Tibial nerve (tissue), 4 donors: ENCODE measurements around the gene CYP26B1.

Source experiments
- CTCF ChIP-seq, 5 experiments: fragments of 200-600 bp in 3 of 5; fragments of 450-650 bp in 2 of 5; sonication (generic) in 3 of 5; IDR thresholded peaks; one replicate each; pipeline ENCODE4 v1.5.1; 2016 to 2019; ENCODE audit warnings: antibody characterized with exemption in 5 of 5, mild to moderate bottlenecking in 3 of 5, moderate library complexity in 2 of 5
- EP300 ChIP-seq, 2 donors: sonication (generic); formaldehyde crosslinking; IDR thresholded peaks; one replicate each; pipeline ENCODE4 v1.6.1; 2017; ENCODE audit warnings: antibody characterized with exemption in 2 of 2, mild to moderate bottlenecking in 1 of 2
- POLR2A ChIP-seq, 2 donors: fragments of 450-650 bp; IDR thresholded peaks; one replicate each; pipeline ENCODE4 v1.6.1; 2017; ENCODE audit warnings: antibody characterized with exemption in 2 of 2, mild to moderate bottlenecking in 2 of 2, moderate library complexity in 2 of 2

GRCh38 chr2:72185206-72185605, 37.5 kb upstream of the CYP26B1 start:
- TF ChIP-seq POLR2A (IDR thresholded peaks at IDR 0.05) = no peak
- TF ChIP-seq EP300 (IDR thresholded peaks at IDR 0.05) = no peak
- no peak for TF ChIP-seq CTCF (IDR thresholded peaks at IDR 0.05)
